Ishikawa (cell line): ENCODE results near the gene GALR2.

Experiments used
- CEBPB ChIP-seq: IDR thresholded peaks from 2 replicates; pipeline ENCODE4 v1.6.1; 2012
- CREB1 ChIP-seq: IDR thresholded peaks from 2 replicates; pipeline ENCODE4 v1.6.1; 2012; ENCODE audit warnings: low read depth
- EGR1 ChIP-seq: IDR thresholded peaks from 2 replicates; pipeline ENCODE4 v1.6.1; 2012
- EP300 ChIP-seq: IDR thresholded peaks from 2 replicates; pipeline ENCODE4 v1.6.1; 2012; ENCODE audit warnings: borderline replicate concordance
- FOXM1 ChIP-seq: IDR thresholded peaks from 2 replicates; pipeline ENCODE4 v1.6.1; 2012; ENCODE audit warnings: low read depth, borderline replicate concordance
- NFIC ChIP-seq: IDR thresholded peaks from 2 replicates; pipeline ENCODE4 v1.6.1; 2012
- RAD21 ChIP-seq: IDR thresholded peaks from 2 replicates; pipeline ENCODE4 v1.6.1; 2012; ENCODE audit warnings: low read depth
- REST ChIP-seq: IDR thresholded peaks from 2 replicates; pipeline ENCODE4 v1.6.1; 2012; ENCODE audit warnings: low read depth, mild to moderate bottlenecking
- TAF1 ChIP-seq: IDR thresholded peaks from 2 replicates; pipeline ENCODE4 v1.6.1; 2012; ENCODE audit warnings: low read depth, mild to moderate bottlenecking
- TCF12 ChIP-seq: IDR thresholded peaks from 2 replicates; pipeline ENCODE4 v1.6.1; 2012; ENCODE audit warnings: low read depth
- TEAD4 ChIP-seq: IDR thresholded peaks from 2 replicates; pipeline ENCODE4 v1.6.1; 2012
- USF1 ChIP-seq: IDR thresholded peaks from 2 replicates; pipeline ENCODE4 v1.6.1; 2012
- YY1 ChIP-seq: IDR thresholded peaks from 2 replicates; pipeline ENCODE4 v1.6.1; 2012; ENCODE audit warnings: low read depth
- ZBTB7A ChIP-seq: IDR thresholded peaks from 2 replicates; pipeline ENCODE4 v1.6.1; 2012; ENCODE audit warnings: low read depth
- TF ChIP-seq, protein P1 (sequence below): IDR thresholded peaks from 2 replicates; pipeline ENCODE4 v1.6.1; 2012

Gene GALR2

GRCh38 chr17:76038050-76038449 lies 36.5 kb upstream of the GALR2 start:
- TF ChIP-seq CEBPB (no peak), TEAD4 (no peak), NFIC (no peak), ZBTB7A (no peak), CREB1 (no peak), YY1 (no peak), TCF12 (no peak), TAF1 (no peak), EP300 (no peak), EGR1 (no peak), RAD21 (no peak), USF1 (no peak), FOXM1 (no peak), REST (no peak)
- TF ChIP-seq, protein P1, sequence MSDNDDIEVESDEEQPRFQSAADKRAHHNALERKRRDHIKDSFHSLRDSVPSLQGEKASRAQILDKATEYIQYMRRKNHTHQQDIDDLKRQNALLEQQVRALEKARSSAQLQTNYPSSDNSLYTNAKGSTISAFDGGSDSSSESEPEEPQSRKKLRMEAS: no peak

DNA sequence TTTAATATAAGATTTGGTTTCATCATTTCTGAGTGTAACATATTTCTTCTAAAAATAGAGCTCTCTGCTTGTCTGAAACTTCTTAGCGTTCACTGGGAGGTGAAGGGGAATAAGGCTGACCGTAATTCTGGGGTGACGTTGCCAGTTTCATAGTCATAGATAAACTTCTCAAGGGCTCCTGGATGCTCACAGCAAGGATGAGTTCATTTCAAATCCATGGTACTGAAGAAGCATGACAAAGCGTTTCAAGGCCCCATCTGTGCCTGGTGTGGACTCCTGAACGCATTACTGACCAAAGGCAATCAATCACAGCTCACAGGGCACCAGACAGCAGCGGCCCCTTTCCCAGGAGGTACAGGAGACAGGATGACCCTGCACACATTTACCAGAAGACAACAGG lies 35.5 kb upstream of the GALR2 start:
- no peak for TF ChIP-seq NFIC
- no peak for TF ChIP-seq EGR1
- no peak for TF ChIP-seq REST
- TF ChIP-seq CEBPB: no peak
- TF ChIP-seq YY1: no peak
- no peak for TF ChIP-seq USF1
- no peak for TF ChIP-seq CREB1
- no peak for TF ChIP-seq EP300
- TF ChIP-seq, protein P1: no peak

DNA sequence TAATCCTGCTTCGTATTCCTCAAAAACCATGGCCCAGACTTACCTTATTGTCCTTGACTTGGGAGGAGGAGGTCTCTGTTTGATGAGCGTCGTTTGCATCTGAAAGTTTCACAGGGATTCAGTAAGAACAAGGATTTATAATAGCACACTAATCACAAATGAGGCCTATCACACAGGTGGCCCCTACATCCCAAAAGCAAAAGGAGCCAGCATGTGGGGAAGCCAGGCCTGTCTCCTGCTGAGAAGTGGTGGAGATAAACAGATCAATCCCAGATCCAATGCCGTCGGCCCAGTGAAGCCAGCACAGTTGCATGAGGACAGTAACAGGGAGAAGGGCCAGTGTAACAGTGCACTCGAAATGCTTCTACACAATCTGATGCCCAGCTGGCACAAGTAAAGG lies 34.2 kb upstream of the GALR2 start:
- TF ChIP-seq REST (no peak), TAF1 (no peak), EP300 (no peak), ZBTB7A (no peak), CREB1 (no peak), NFIC (no peak), TCF12 (no peak)
- TF ChIP-seq, protein P1: no peak

DNA sequence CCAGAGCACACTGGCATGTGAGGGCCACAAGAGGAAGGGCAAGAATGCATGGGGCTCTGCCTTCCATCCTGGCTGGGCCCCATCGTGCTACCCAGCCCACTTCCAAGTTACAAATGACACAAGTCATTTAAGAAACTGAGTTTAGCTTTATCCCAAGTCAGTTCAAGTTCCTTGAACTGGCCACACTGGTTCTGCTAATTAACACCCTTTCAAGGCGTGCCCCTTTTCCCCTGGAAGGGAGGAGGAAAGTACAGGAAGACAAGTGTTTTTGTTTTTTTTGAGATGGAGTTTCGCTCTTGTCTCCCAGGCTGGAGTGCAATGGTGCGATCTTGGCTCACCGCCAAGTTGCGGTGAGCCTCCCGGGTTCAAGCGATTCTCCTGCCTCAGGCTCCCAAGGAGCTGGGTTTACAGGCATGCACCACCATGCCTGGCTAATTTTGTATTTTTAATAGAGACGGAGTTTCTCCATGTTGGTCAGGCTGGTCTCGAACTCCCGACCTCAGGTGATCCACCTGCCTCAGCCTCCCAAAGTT lies 30.0 kb upstream of the GALR2 start:
- TF ChIP-seq NFIC: peak; percentile 80

DNA sequence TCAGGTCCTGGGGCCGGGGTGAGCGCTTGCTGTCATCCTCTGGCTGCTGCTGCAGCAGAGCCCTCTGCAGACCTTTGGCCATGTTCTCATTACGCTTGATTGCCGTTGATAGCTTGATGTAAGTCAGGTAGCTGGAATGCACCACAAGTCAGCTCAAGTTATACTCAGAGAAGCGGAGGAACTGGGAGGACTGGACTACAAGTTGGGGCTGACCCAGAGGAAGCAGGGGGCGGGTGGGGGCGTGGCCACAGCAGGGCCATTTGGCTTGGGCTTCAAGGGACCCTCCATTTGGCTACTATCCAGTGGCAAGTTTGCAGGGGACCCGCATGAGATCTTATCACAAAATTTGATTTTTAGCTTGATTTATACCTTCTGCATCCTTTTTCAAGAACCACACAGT lies 28.5 kb upstream of the GALR2 start:
- TF ChIP-seq EP300: no peak
- no peak for TF ChIP-seq YY1
- TF ChIP-seq NFIC: no peak
- no peak for TF ChIP-seq TEAD4
- TF ChIP-seq FOXM1: no peak
- TF ChIP-seq TAF1: no peak
- TF ChIP-seq USF1: no peak
- TF ChIP-seq EGR1: no peak
- TF ChIP-seq REST: no peak
- TF ChIP-seq RAD21: no peak
- no peak for TF ChIP-seq TCF12
- TF ChIP-seq ZBTB7A: no peak
- TF ChIP-seq CEBPB: no peak
- TF ChIP-seq, protein P1: no peak
